ENCODE results near the gene HOXC6.
A peak's percentile ranks its signal among the peaks of the same experiment; 100 is the strongest.

The HOXC6 gene

GRCh38 chr12:54005531-54005852, 22.7 kb upstream of the HOXC6 start:
- TF ChIP-seq, protein P1, sequence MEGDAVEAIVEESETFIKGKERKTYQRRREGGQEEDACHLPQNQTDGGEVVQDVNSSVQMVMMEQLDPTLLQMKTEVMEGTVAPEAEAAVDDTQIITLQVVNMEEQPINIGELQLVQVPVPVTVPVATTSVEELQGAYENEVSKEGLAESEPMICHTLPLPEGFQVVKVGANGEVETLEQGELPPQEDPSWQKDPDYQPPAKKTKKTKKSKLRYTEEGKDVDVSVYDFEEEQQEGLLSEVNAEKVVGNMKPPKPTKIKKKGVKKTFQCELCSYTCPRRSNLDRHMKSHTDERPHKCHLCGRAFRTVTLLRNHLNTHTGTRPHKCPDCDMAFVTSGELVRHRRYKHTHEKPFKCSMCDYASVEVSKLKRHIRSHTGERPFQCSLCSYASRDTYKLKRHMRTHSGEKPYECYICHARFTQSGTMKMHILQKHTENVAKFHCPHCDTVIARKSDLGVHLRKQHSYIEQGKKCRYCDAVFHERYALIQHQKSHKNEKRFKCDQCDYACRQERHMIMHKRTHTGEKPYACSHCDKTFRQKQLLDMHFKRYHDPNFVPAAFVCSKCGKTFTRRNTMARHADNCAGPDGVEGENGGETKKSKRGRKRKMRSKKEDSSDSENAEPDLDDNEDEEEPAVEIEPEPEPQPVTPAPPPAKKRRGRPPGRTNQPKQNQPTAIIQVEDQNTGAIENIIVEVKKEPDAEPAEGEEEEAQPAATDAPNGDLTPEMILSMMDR (IDR thresholded peaks at IDR 0.05; ENCODE audit: low read depth, low read length) = no peak
- DNase-seq (ENCODE audit: extremely low read depth, low read depth) = no peak

GRCh38 chr12:54005853-54006558, 22.2 kb upstream of the HOXC6 start:
- DNase-seq (ENCODE audit: extremely low read depth, low read depth) = no peak
- TF ChIP-seq, protein P1 (IDR thresholded peaks at IDR 0.05; ENCODE audit: low read depth, low read length) = peak; percentile 81

GRCh38 chr12:54006559-54007220, 21.6 kb upstream of the HOXC6 start:
- DNase-seq (ENCODE audit: extremely low read depth, low read depth) = no peak
- TF ChIP-seq, protein P1 (IDR thresholded peaks at IDR 0.05; ENCODE audit: low read depth, low read length) = no peak

GRCh38 chr12:54007538-54008259, 20.5 kb upstream of the HOXC6 start:
- no peak for DNase-seq (ENCODE audit: extremely low read depth, low read depth)
- TF ChIP-seq, protein P1 (IDR thresholded peaks at IDR 0.05; ENCODE audit: low read depth, low read length) = no peak

- no peak for DNase-seq (ENCODE audit: extremely low read depth, low read depth)
- TF ChIP-seq, protein P1 (IDR thresholded peaks at IDR 0.05; ENCODE audit: low read depth, low read length) = no peak
Observed at GRCh38 chr12:54008260-54008552, 20.0 kb upstream of the HOXC6 start.

DNA sequence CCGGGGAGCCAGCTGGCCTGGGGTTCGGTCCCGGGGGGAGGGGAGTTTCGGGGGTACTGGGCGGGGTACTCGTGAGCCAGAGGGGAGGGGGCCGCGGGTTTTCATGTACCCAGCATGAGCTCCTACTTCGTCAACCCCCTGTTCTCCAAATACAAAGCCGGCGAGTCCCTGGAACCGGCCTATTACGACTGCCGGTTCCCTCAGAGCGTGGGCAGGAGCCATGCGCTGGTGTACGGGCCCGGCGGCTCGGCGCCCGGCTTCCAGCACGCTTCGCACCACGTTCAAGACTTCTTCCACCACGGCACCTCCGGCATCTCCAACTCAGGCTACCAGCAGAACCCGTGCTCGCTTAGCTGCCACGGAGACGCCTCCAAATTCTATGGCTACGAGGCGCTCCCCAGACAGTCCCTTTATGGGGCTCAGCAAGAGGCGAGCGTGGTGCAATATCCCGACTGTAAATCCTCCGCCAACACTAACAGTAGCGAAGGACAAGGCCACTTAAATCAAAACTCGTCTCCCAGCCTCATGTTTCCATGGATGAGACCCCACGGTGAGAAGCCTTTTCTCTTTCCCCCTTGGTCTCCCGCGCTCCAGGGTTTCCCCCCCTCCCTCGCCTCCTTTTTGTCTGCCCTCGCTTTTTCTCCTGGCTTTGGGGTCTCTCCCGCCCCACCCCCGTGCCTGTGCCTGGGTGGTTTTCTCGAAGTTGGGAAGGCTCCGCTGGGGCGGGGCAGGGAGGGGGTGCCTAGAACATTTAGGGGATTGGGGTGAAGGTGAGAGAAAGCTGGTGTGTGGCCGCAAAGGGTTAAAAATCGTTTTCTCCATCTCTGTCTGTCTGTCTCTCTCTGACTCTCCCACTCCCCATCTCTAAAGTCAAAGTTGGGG, 18.8 kb upstream of the HOXC6 start:
- TF ChIP-seq, protein P1 (IDR thresholded peaks at IDR 0.05; ENCODE audit: low read depth, low read length) = no peak
- no peak for DNase-seq (ENCODE audit: extremely low read depth, low read depth)

Measured in AG09319 (cell line).